ENCODE data around the gene APOF.

GRCh38 chr12:56315622-56316473, 46.8 kb downstream of the APOF start, which contains the start of gene CNPY2:
- TF ChIP-seq CTCF (IDR thresholded peaks at IDR 0.05) (peak in 3 of 4 experiments; percentile 16 to 42 (median 29)), POLR2A (IDR thresholded peaks at IDR 0.05) (peak; percentile 75 to 76), POLR2AphosphoS5 (IDR thresholded peaks at IDR 0.05) (peak; percentile 75), EP300 (IDR thresholded peaks at IDR 0.05) (no peak)

Measured in gastroesophageal sphincter (tissue), 3 donors.